Measurements from ENCODE around the gene RUNX1.
A peak's percentile ranks its signal among the peaks of the same experiment; 100 is the strongest.

Gene RUNX1

GRCh38 chr21:34988139-34988538 is 61.0 kb downstream of the RUNX1 start:
- no peak for DNase-seq (ENCODE audit: low spot score)
- no peak for TF ChIP-seq CTCF (IDR thresholded peaks at IDR 0.05; ENCODE audit: extremely low read depth, insufficient read depth, missing control alignments)
- in situ Hi-C loops (cut with MboI; ENCODE audit: low pct_unique_long_range_greater_than_20kb, low sequenced_read_pairs, unreplicated experiment) = no loop called here

- no peak for DNase-seq (ENCODE audit: low spot score)
- TF ChIP-seq CTCF (IDR thresholded peaks at IDR 0.05; ENCODE audit: extremely low read depth, insufficient read depth, missing control alignments) = no peak
- in situ Hi-C loops (cut with MboI; ENCODE audit: low pct_unique_long_range_greater_than_20kb, low sequenced_read_pairs, unreplicated experiment) = no loop called here
Observed at GRCh38 chr21:34987501-34988072, 61.5 kb downstream of the RUNX1 start.

- DNase-seq (ENCODE audit: low spot score) = peak; percentile 60
- in situ Hi-C loops (cut with MboI; ENCODE audit: low pct_unique_long_range_greater_than_20kb, low sequenced_read_pairs, unreplicated experiment) = no loop called here
- TF ChIP-seq CTCF (IDR thresholded peaks at IDR 0.05; ENCODE audit: extremely low read depth, insufficient read depth, missing control alignments) = no peak
Observed at GRCh38 chr21:34986561-34987500, 62.3 kb downstream of the RUNX1 start.

- TF ChIP-seq CTCF (IDR thresholded peaks at IDR 0.05; ENCODE audit: extremely low read depth, insufficient read depth, missing control alignments) = no peak
- in situ Hi-C loops (cut with MboI; ENCODE audit: low pct_unique_long_range_greater_than_20kb, low sequenced_read_pairs, unreplicated experiment) = no loop called here
- no peak for DNase-seq (ENCODE audit: low spot score)
Observed at GRCh38 chr21:34984356-34985058, 64.6 kb downstream of the RUNX1 start.

- in situ Hi-C loops (cut with MboI; ENCODE audit: low pct_unique_long_range_greater_than_20kb, low sequenced_read_pairs, unreplicated experiment) = no loop called here
- DNase-seq (ENCODE audit: low spot score) = no peak
- no peak for TF ChIP-seq CTCF (IDR thresholded peaks at IDR 0.05; ENCODE audit: extremely low read depth, insufficient read depth, missing control alignments)
Observed at GRCh38 chr21:34983680-34984086, 65.4 kb downstream of the RUNX1 start.

GRCh38 chr21:34981791-34982190 is 67.3 kb downstream of the RUNX1 start:
- TF ChIP-seq CTCF (IDR thresholded peaks at IDR 0.05; ENCODE audit: extremely low read depth, insufficient read depth, missing control alignments) = no peak
- in situ Hi-C loops (cut with MboI; ENCODE audit: low pct_unique_long_range_greater_than_20kb, low sequenced_read_pairs, unreplicated experiment) = no loop called here
- DNase-seq (ENCODE audit: low spot score) = no peak
